Nucleus accumbens (tissue), 56 donors: Measurements from ENCODE around the gene TLL2.

Experiments used
- DNase-seq, 56 donors: peaks; one replicate each; lab custom pipeline; 2025; lab: John Stamatoyannopoulos, UW

TLL2 gene

GRCh38 chr10:96470116-96470743, 43.5 kb downstream of the TLL2 start:
- DNase-seq: peak in 47 of 56 donors; percentile 5 to 73 (median 41)

GRCh38 chr10:96468845-96469244, 44.9 kb downstream of the TLL2 start:
- DNase-seq: no peak

- DNase-seq: no peak
Observed at GRCh38 chr10:96465599-96465998, 48.1 kb downstream of the TLL2 start.

- DNase-seq: no peak
Observed at GRCh38 chr10:96463562-96463961, 50.2 kb downstream of the TLL2 start.

- no peak for DNase-seq
Observed at GRCh38 chr10:96462606-96463151, 51.0 kb downstream of the TLL2 start.

GRCh38 chr10:96460316-96460715, 53.4 kb downstream of the TLL2 start:
- no peak for DNase-seq

GRCh38 chr10:96457341-96457740, 56.4 kb downstream of the TLL2 start:
- DNase-seq: no peak

- no peak for DNase-seq
Observed at GRCh38 chr10:96456296-96456840, 57.4 kb downstream of the TLL2 start.

- no peak for DNase-seq
Observed at GRCh38 chr10:96453856-96454583, 59.7 kb downstream of the TLL2 start.

GRCh38 chr10:96452494-96453153, 61.1 kb downstream of the TLL2 start:
- no peak for DNase-seq

GRCh38 chr10:96450529-96451207, 63.1 kb downstream of the TLL2 start:
- peak in 1 of 56 donors; percentile 6 for DNase-seq

- no peak for DNase-seq
Observed at GRCh38 chr10:96448558-96448957, 65.2 kb downstream of the TLL2 start.

- DNase-seq: no peak
Observed at GRCh38 chr10:96448021-96448457, 65.7 kb downstream of the TLL2 start.

- no peak for DNase-seq
Observed at GRCh38 chr10:96446966-96447596, 66.6 kb downstream of the TLL2 start.

- DNase-seq: no peak
Observed at GRCh38 chr10:96441987-96442643, 71.6 kb downstream of the TLL2 start.

- DNase-seq: no peak
Observed at GRCh38 chr10:96441322-96441885, 72.3 kb downstream of the TLL2 start.

- no peak for DNase-seq
Observed at GRCh38 chr10:96440361-96441292, 73.1 kb downstream of the TLL2 start.

- DNase-seq: no peak
Observed at GRCh38 chr10:96439725-96440124, 74.0 kb downstream of the TLL2 start.
